HepG2 (cell line): ENCODE results near the gene MATK. TPM values are rescaled to one million over a fixed set of nuclear protein-coding genes. Genes with fewer than 3 reads are reported as not detected.

ENCODE experiments used
- ATAC-seq: fragments of 200-7000 bp; cut with Tn5 transposase; 3 replicates; pipeline ENCODE4 v1.9.1; 2020; ENCODE audit warnings: mild to moderate bottlenecking, moderate library complexity
- BruUV-seq: library from RNA; stranded (reverse); fragments of 400-500 nt; replicated peaks from 2 replicates; lab custom pipeline; 2021; lab: Mats Ljungman, UMichigan
- CTCF ChIA-PET: fragments of 300-600 bp; formaldehyde crosslinking; extraction: SDS; loops from one replicate; lab custom pipeline; 2021; ENCODE audit warnings: low total read pairs, inconsistent platforms, low intra/inter-chr PET ratio; lab: Yijun Ruan, JAX
- POLR2A ChIA-PET: fragments of 350-600 bp; sonication (Branson Sonifier 250); formaldehyde crosslinking; loops from one replicate; lab custom pipeline; 2020; ENCODE audit warnings: antibody characterized with exemption, inconsistent platforms; lab: Yijun Ruan, JAX
- DNase-seq: peaks from one replicate; pipeline ENCODE4 v3.0.0-alpha.2; 2015; ENCODE audit warnings: low spot score
- FAIRE-seq: peaks from 3 replicates; lab custom pipeline; 2011; peaks lifted over from hg19 to GRCh38; lab: Jason Lieb, UNC
- H2AFZ ChIP-seq: one replicate; pipeline ENCODE4 v1.6.1; 2011; ENCODE audit warnings: low read length, inconsistent platforms
- H3K27ac ChIP-seq: fragments of 300-600 bp; 3 replicates; pipeline ENCODE4 v1.8.0; 2011; ENCODE audit warnings: mixed run types, mild to moderate bottlenecking, mixed read lengths, low read length, inconsistent platforms; ENCODE audit not compliant: insufficient read depth; ENCODE audit errors: extremely low read length
- H3K27me3 ChIP-seq, 2 experiments: fragments of 200-600 bp in 1 of 2; 2 replicates in 1 of 2; 3 replicates in 1 of 2; pipeline versions ENCODE4 v1.6.0 to v1.8.0; 2011; ENCODE audit warnings: low read length in 2 of 2, mild to moderate bottlenecking in 2 of 2, moderate library complexity in 2 of 2, inconsistent platforms in 1 of 2; ENCODE audit not compliant: insufficient read depth in 2 of 2, control insufficient read depth in 1 of 2
- H3K36me3 ChIP-seq, 2 experiments: fragments of 200-600 bp in 1 of 2; replicated peaks in 1 of 2; 2 replicates in 1 of 2; 3 replicates in 1 of 2; pipeline versions ENCODE4 v1.5.1 to v1.8.0; 2011; ENCODE audit warnings: low read length in 2 of 2, inconsistent platforms in 1 of 2; ENCODE audit not compliant: insufficient read depth in 2 of 2, control insufficient read depth in 1 of 2
- H3K4me1 ChIP-seq: 2 replicates; pipeline ENCODE4 v1.5.1; 2012; ENCODE audit warnings: low read length, inconsistent platforms; ENCODE audit not compliant: insufficient read depth
- H3K4me2 ChIP-seq: 2 replicates; pipeline ENCODE4 v1.6.0; 2011; ENCODE audit warnings: low read depth, low read length, inconsistent platforms
- H3K4me3 ChIP-seq, 3 experiments: fragments of 200-600 bp in 1 of 3; sonication (generic), shearing (Covaris generic) in 1 of 3; replicated peaks in 1 of 3; 2 replicates each; pipeline ENCODE4 v1.5.1; 2011 to 2016; ENCODE audit warnings: low read length in 3 of 3, inconsistent platforms in 2 of 3, low read depth in 2 of 3, mild to moderate bottlenecking in 2 of 3, control low read depth in 1 of 3, mixed read lengths in 1 of 3; ENCODE audit not compliant: insufficient read depth in 1 of 3
- H3K79me2 ChIP-seq: one replicate; pipeline ENCODE4 v1.6.1; 2011; ENCODE audit warnings: low read length, inconsistent platforms; ENCODE audit not compliant: insufficient read depth
- H3K9ac ChIP-seq: 2 replicates; pipeline ENCODE4 v1.6.0; 2011; ENCODE audit warnings: mild to moderate bottlenecking, low read depth, low read length, inconsistent platforms; ENCODE audit not compliant: insufficient read depth
- H3K9me3 ChIP-seq: 2 replicates; pipeline ENCODE4 v1.5.1; 2012; ENCODE audit warnings: mild to moderate bottlenecking, low read length
- H4K20me1 ChIP-seq: 2 replicates; pipeline ENCODE4 v1.6.0; 2011; ENCODE audit warnings: inconsistent platforms, mild to moderate bottlenecking, low read length, moderate library complexity; ENCODE audit not compliant: insufficient read depth
- ARNT2 ChIP-seq: sonication (generic); formaldehyde crosslinking; IDR thresholded peaks from 2 replicates; pipeline ENCODE4 v1.8.0; 2022; ENCODE audit warnings: mild to moderate bottlenecking, low read depth, missing genetic modification reagents, moderate library complexity
- NCOA2 ChIP-seq: sonication (generic); formaldehyde crosslinking; IDR thresholded peaks from 2 replicates; pipeline ENCODE4 v1.8.0; 2022; ENCODE audit warnings: inconsistent platforms
- WGBS: methylation state at CpG from one replicate; pipeline ENCODE4 v1.1.6; 2017; ENCODE audit warnings: low lambda C conversion rate; 5-methylcytosine and 5-hydroxymethylcytosine counted together
- in situ Hi-C: cut with HindIII; loops from 2 replicates; pipeline ENCODE4 v1.10.0; 2017; ENCODE audit warnings: low pct_unique_long_range_greater_than_20kb; ENCODE audit not compliant: extremely low pct_ligation_motif_present
- intact Hi-C: fragments of 100-400 bp; cut with micrococcal nuclease; formaldehyde crosslinking; loops from one replicate; pipeline ENCODE4 v1.10.0; 2022; ENCODE audit not compliant: unreplicated experiment
- polyA plus RNA-seq, 8 experiments: library from polyadenylated mRNA; depleted of rRNA in 3 of 8; stranded (reverse) in 7 of 8; unstranded in 1 of 8; fragments of >200 nt; fragmentation: Illumina TruSeq in 4 of 8; extraction: Trizol in 4 of 8; gene quantifications; 2 replicates each; pipeline versions ENCODE4 v1.2.1 to v1.2.3, GENCODE V29; 2011 to 2016; ENCODE audit warnings: low read depth in 4 of 8, missing spikeins in 1 of 8, mixed read lengths in 1 of 8; ENCODE audit not compliant: insufficient read depth in 1 of 8
- total RNA-seq, 5 experiments: library from RNA; depleted of rRNA; stranded (reverse); fragments of >200 nt; fragmentation: Illumina TruSeq; extraction: Trizol; gene quantifications; 2 replicates each; pipeline ENCODE4 v1.2.3, GENCODE V29; 2016; ENCODE audit warnings: low read depth in 1 of 5
- TF ChIP-seq, protein P1 (sequence below): sonication (generic); formaldehyde crosslinking; IDR thresholded peaks from 2 replicates; pipeline ENCODE4 v1.4.0; 2020; ENCODE audit warnings: missing genetic modification reagents

The MATK gene
- total and polyA plus RNA-seq, 2 of the 13 experiments (the other 11 are each of a cell fraction or from before 2014, with no cell fraction given), result 0.09 TPM; not detected in 1

DNA sequence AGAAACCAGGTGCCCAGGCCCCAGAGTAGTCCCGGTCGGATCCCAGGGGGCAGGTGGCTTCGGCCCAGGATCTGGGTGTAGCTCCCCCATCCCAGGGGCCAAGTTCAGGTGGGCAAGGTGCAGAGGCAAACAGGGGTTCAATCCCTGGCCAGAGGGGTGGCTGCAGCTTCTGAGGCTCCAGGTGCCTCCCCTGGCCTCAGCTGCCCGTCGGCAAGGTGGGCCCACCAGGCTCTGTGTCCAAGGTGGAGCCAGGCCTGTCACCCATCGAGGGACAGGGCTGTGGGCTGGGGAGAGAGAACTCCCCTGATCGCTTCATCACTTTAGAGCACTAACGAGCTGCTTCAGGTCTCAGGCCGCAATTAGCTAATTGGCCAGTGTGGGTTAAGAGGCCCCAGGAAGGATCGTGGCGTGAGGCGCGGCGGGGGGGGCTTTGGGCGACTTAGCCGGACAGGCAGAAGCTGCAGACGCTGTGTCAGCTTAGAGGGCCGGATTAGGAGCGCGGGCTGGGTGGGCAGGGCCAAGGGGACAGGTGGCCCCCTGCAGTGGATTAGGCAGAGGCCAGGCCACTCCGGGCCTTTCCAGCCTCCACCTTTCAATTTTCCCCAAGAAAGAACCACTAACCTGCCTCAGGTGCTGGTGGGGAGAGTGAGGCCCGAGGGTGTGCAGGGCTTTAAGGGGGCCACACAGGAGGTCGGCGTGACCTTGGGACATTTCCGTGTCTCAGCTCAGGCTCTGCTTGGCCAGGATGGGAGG lies 11.4 kb downstream of the MATK start:
- Histone ChIP-seq H4K20me1 (no peaks in the 10 kb centered on the region), H3K27me3 (peaks cover 0 to 19% of the 10 kb centered on the region in 2 experiments; a peak in 3 of 5 replicates), H2AFZ (no peak overlapping the region), H3K36me3 (no peaks in the 10 kb centered on the region), H3K4me3 (no peak overlapping the region), H3K4me1 (no peaks in the 10 kb centered on the region), H3K4me2 (no peak overlapping the region), H3K27ac (no peak overlapping the region), H3K9me3 (no peaks in the 10 kb centered on the region), H3K79me2 (no peaks in the 10 kb centered on the region), H3K9ac (no peak overlapping the region)
- DNase-seq (no peak), ATAC-seq (no peak), FAIRE-seq (no peak)
- WGBS, result 51% methylated on average over 9 of the region's 25 CpGs
- in situ Hi-C loops (no loop called here), intact Hi-C loops (no loop called here)
- ChIA-PET CTCF (no interaction called here), POLR2A (no interaction called here)
- BruUV-seq, result no TSS peak
- TF ChIP-seq NCOA2 (CRISPR knock-in tag), result no peak

DNA sequence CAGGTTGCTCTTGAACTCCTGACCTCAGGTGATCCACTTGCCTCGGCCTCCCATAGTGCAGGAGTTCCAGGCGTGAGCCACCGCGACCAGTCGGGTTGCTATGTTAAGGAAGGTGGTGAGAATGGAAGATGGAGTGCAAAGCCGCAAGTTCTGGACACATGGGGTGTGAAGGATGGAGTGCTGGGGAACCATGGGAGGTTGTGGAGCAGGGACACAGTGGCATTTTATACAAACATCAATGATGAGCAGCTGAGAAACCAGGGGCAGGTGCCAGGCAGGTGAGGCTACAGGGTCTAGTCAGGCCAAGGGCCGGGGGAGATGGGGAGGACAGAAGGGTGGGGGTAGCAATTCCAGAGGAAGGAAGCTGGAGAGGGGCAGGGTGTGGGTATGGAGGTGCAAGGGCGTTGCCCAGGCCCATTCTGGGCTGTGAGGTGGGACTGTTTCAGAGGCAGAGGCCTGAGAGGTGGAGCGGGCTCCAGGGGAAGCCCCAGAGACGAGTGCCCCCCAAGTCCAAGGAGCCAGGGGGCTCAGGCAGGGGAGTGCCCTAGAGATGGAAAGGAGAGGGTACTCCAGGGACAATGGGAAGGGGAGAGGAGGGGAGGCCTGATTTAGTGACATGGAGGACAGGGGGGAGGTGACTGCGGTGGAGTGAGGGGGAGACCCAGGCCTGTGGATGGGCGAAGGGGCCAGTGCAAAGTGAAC lies 12.2 kb downstream of the MATK start:
- no peaks in the 10 kb centered on the region for H4K20me1 ChIP-seq
- no peak overlapping the region for H3K4me2 ChIP-seq
- no peaks in the 10 kb centered on the region for H3K36me3 ChIP-seq
- peaks cover 0 to 19% of the 10 kb centered on the region in 2 experiments; a peak in 3 of 5 replicates for H3K27me3 ChIP-seq
- H3K4me1 ChIP-seq, result no peaks in the 10 kb centered on the region
- BruUV-seq, result no TSS peak
- intact Hi-C loops (no loop called here), in situ Hi-C loops (no loop called here)
- no peaks in the 10 kb centered on the region for H3K79me2 ChIP-seq
- ChIA-PET CTCF (no interaction called here), POLR2A (interaction anchor here (3.4 kb wide), 1 partner anchor 12 kb away, joined by 15 read pairs; the partner anchor contains the start of genes APBA3 and MRPL54)
- ATAC-seq, result no peak
- H2AFZ ChIP-seq, result no peak overlapping the region
- H3K9me3 ChIP-seq, result no peaks in the 10 kb centered on the region
- no peak for FAIRE-seq
- H3K27ac ChIP-seq, result no peak overlapping the region
- H3K4me3 ChIP-seq, result no peak overlapping the region
- 38% methylated on average over 12 of the region's 12 CpGs for WGBS
- TF ChIP-seq, protein P1, sequence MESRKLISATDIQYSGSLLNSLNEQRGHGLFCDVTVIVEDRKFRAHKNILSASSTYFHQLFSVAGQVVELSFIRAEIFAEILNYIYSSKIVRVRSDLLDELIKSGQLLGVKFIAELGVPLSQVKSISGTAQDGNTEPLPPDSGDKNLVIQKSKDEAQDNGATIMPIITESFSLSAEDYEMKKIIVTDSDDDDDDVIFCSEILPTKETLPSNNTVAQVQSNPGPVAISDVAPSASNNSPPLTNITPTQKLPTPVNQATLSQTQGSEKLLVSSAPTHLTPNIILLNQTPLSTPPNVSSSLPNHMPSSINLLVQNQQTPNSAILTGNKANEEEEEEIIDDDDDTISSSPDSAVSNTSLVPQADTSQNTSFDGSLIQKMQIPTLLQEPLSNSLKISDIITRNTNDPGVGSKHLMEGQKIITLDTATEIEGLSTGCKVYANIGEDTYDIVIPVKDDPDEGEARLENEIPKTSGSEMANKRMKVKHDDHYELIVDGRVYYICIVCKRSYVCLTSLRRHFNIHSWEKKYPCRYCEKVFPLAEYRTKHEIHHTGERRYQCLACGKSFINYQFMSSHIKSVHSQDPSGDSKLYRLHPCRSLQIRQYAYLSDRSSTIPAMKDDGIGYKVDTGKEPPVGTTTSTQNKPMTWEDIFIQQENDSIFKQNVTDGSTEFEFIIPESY, result peak; percentile 12; the same call in 1 of the 2 replicates
- TF ChIP-seq ARNT2 (CRISPR knock-in tag), result no peak
- TF ChIP-seq, all 625 proteins: peak for 1
- DNase-seq, result no peak
- no peak overlapping the region for H3K9ac ChIP-seq
